Neural cell (in vitro differentiated cells): ENCODE results near the gene CADM1.

Experiments used
- CTCF ChIP-seq: fragments of 450-650 bp; IDR thresholded peaks from 2 replicates; pipeline ENCODE4 v1.5.1; 2014; ENCODE audit warnings: antibody characterized with exemption, mild to moderate bottlenecking, moderate library complexity; ENCODE audit not compliant: poor library complexity, severe bottlenecking
- EP300 ChIP-seq: fragments of 450-650 bp; conservative IDR thresholded peaks from 2 replicates; pipeline ENCODE4 v1.6.1; 2014; ENCODE audit warnings: antibody characterized with exemption, mild to moderate bottlenecking, moderate library complexity; ENCODE audit not compliant: poor library complexity, severe bottlenecking
- EZH2 ChIP-seq: fragments of 200-600, 300-800 bp; shearing (Covaris generic), sonication (generic); IDR thresholded peaks from 2 replicates; pipeline ENCODE4 v1.6.1; 2014; ENCODE audit warnings: antibody characterized with exemption, low read length, borderline replicate concordance, mild to moderate bottlenecking; ENCODE audit not compliant: insufficient read depth, poor library complexity, severe bottlenecking
- MXI1 ChIP-seq: fragments of 450-650 bp; conservative IDR thresholded peaks from 2 replicates; pipeline ENCODE4 v1.6.1; 2014; ENCODE audit warnings: antibody characterized with exemption, mild to moderate bottlenecking; ENCODE audit not compliant: poor library complexity, severe bottlenecking
- POLR2AphosphoS5 ChIP-seq: IDR thresholded peaks from 2 replicates; pipeline ENCODE4 v1.6.1; 2012
- SMC3 ChIP-seq: fragments of 450-650 bp; conservative IDR thresholded peaks from 2 replicates; pipeline ENCODE4 v1.6.1; 2014; ENCODE audit warnings: antibody characterized with exemption, mild to moderate bottlenecking, moderate library complexity; ENCODE audit not compliant: poor library complexity
- TAF1 ChIP-seq: IDR thresholded peaks from 2 replicates; pipeline ENCODE4 v1.6.1; 2012; ENCODE audit warnings: low read depth
- TF ChIP-seq, protein P1 (sequence below): IDR thresholded peaks from 2 replicates; pipeline ENCODE4 v1.6.1; 2012; ENCODE audit warnings: borderline replicate concordance

- no peak for TF ChIP-seq CTCF
- no peak for TF ChIP-seq SMC3
- TF ChIP-seq EZH2, result no peak
- TF ChIP-seq, protein P1, sequence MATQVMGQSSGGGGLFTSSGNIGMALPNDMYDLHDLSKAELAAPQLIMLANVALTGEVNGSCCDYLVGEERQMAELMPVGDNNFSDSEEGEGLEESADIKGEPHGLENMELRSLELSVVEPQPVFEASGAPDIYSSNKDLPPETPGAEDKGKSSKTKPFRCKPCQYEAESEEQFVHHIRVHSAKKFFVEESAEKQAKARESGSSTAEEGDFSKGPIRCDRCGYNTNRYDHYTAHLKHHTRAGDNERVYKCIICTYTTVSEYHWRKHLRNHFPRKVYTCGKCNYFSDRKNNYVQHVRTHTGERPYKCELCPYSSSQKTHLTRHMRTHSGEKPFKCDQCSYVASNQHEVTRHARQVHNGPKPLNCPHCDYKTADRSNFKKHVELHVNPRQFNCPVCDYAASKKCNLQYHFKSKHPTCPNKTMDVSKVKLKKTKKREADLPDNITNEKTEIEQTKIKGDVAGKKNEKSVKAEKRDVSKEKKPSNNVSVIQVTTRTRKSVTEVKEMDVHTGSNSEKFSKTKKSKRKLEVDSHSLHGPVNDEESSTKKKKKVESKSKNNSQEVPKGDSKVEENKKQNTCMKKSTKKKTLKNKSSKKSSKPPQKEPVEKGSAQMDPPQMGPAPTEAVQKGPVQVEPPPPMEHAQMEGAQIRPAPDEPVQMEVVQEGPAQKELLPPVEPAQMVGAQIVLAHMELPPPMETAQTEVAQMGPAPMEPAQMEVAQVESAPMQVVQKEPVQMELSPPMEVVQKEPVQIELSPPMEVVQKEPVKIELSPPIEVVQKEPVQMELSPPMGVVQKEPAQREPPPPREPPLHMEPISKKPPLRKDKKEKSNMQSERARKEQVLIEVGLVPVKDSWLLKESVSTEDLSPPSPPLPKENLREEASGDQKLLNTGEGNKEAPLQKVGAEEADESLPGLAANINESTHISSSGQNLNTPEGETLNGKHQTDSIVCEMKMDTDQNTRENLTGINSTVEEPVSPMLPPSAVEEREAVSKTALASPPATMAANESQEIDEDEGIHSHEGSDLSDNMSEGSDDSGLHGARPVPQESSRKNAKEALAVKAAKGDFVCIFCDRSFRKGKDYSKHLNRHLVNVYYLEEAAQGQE, result no peak
- no peak for TF ChIP-seq EP300
- TF ChIP-seq MXI1, result no peak
- no peak for TF ChIP-seq POLR2AphosphoS5
- TF ChIP-seq TAF1, result no peak
Measured at GRCh38 chr11:115129473-115130289, 374.5 kb downstream of the CADM1 start.
